Lower lobe of right lung (tissue), 2 donors: ENCODE results near the gene RAB27A. TPM values are rescaled to one million over a fixed set of nuclear protein-coding genes. Genes with fewer than 3 reads are reported as not detected.
"Not testable (repeated sequence)": the region's sequence is repeated elsewhere in the genome, so short reads cannot be mapped to it uniquely, and the experiment has no call there.

Source experiments
- ATAC-seq, 2 donors: fragments of 200-7000 bp; cut with Tn5 transposase; one replicate each; pipeline ENCODE4 v1.9.1; 2020 to 2022; ENCODE audit warnings: mild to moderate bottlenecking in 2 of 2, moderate library complexity in 2 of 2
- DNase-seq: peaks from one replicate; pipeline ENCODE4 v3.0.0-alpha.2; 2020
- H3K27ac ChIP-seq: fragments of 200-600 bp; one replicate; pipeline ENCODE4 v1.8.0; 2022
- H3K27me3 ChIP-seq: fragments of 200-600 bp; one replicate; pipeline ENCODE4 v1.8.0; 2022; ENCODE audit warnings: low read depth
- H3K36me3 ChIP-seq: fragments of 200-600 bp; one replicate; pipeline ENCODE4 v1.8.0; 2022; ENCODE audit warnings: mild to moderate bottlenecking
- H3K4me1 ChIP-seq: fragments of 200-600 bp; one replicate; pipeline ENCODE4 v1.8.0; 2022
- H3K4me3 ChIP-seq: fragments of 200-600 bp; one replicate; pipeline ENCODE4 v1.8.0; 2022; ENCODE audit warnings: mild to moderate bottlenecking
- H3K9me3 ChIP-seq: fragments of 200-600 bp; one replicate; pipeline ENCODE4 v1.8.0; 2022
- intact Hi-C: fragments of 100-400 bp; cut with DNase I; formaldehyde crosslinking; loops from one replicate; pipeline ENCODE4 v1.11.0; 2022
- total RNA-seq: library from RNA; stranded (reverse); fragmentation: NEBNext Ultra II Directional; extraction: Animal tissue kit (Norgen Biotek cat#: 25700); gene quantifications from one replicate; pipeline ENCODE4 v1.2.1, GENCODE V29; 2021
- TF ChIP-seq, protein P1 (sequence below): fragments of 200-600 bp; IDR thresholded peaks from one replicate; pipeline ENCODE4 v1.8.0; 2022; ENCODE audit warnings: antibody characterized with exemption, mild to moderate bottlenecking
- donor health status: DM: no; HTN: yes; CAD: no; lungs with severe emphysema.

RAB27A gene
- total RNA-seq, 1 donor from 2014 or later, result 63.4 TPM

DNA sequence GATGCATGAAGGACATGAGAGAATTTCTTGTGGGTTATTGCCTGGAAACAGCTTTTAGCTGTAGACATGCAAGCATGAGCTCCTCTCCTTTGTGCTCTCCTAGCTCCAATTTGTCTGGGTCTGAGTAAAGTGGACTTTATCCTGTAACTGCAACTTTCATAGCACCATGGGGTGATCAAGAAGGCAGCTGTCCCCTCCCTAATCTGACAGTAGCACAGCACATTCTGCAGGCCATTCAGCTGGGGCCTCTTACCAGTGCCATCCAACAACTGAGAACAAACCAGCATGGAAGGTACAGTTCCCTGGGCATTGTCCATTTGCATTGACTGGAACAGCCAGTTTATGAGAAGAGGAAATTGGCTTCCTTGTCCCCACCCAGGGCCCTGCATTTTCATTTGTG, 7.7 kb upstream of the RAB27A start:
- Histone ChIP-seq H3K36me3 (no peaks in the 10 kb centered on the region), H3K27ac (no peak overlapping the region), H3K4me1 (no peaks in the 10 kb centered on the region), H3K4me3 (no peak overlapping the region), H3K9me3 (no peaks in the 10 kb centered on the region), H3K27me3 (no peaks in the 10 kb centered on the region)
- intact Hi-C loops, result no loop called here
- ATAC-seq (no peak), DNase-seq (no peak)
- TF ChIP-seq, protein P1, sequence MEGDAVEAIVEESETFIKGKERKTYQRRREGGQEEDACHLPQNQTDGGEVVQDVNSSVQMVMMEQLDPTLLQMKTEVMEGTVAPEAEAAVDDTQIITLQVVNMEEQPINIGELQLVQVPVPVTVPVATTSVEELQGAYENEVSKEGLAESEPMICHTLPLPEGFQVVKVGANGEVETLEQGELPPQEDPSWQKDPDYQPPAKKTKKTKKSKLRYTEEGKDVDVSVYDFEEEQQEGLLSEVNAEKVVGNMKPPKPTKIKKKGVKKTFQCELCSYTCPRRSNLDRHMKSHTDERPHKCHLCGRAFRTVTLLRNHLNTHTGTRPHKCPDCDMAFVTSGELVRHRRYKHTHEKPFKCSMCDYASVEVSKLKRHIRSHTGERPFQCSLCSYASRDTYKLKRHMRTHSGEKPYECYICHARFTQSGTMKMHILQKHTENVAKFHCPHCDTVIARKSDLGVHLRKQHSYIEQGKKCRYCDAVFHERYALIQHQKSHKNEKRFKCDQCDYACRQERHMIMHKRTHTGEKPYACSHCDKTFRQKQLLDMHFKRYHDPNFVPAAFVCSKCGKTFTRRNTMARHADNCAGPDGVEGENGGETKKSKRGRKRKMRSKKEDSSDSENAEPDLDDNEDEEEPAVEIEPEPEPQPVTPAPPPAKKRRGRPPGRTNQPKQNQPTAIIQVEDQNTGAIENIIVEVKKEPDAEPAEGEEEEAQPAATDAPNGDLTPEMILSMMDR, result no peak

DNA sequence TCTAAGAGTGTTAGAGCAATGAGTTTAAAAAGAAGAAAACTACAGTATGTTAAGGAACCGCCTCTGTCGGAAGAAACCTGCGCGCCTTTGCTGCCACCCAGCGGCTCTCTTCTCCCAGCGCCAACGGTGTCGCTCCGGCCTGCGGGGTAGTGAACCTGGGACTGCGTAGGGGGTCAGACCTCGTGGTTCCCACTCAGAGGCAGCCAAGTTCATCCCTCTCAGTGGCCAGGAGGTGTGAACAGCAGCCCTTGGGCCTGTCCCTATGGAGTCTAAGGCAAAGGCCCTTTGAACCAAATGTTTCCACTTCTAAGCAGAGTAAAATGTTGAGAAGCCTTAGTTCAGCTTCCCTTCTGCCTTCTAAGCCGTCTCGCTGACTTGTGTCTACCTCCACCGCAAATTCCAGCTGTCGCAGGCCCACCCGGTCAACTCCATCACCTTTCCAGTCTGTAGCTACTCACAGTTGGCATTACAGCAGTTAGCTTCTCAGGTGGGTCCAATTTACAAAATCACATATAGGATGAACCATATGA, 980 bp upstream of the RAB27A start:
- peak; percentile 89 to 92 for ATAC-seq
- Histone ChIP-seq H3K27ac (peak overlapping the region; percentile 96), H3K4me3 (peak overlapping the region; percentile 80), H3K36me3 (no peaks in the 10 kb centered on the region), H3K9me3 (no peaks in the 10 kb centered on the region), H3K27me3 (no peaks in the 10 kb centered on the region), H3K4me1 (peaks cover 27% of the 10 kb centered on the region)
- intact Hi-C loops, result loop anchor here (5.0 kb wide), 1 partner anchor 73 kb away; no protein-coding TSS in a partner anchor
- DNase-seq, result peak; percentile 92
- TF ChIP-seq, protein P1, result peak; percentile 97

DNA sequence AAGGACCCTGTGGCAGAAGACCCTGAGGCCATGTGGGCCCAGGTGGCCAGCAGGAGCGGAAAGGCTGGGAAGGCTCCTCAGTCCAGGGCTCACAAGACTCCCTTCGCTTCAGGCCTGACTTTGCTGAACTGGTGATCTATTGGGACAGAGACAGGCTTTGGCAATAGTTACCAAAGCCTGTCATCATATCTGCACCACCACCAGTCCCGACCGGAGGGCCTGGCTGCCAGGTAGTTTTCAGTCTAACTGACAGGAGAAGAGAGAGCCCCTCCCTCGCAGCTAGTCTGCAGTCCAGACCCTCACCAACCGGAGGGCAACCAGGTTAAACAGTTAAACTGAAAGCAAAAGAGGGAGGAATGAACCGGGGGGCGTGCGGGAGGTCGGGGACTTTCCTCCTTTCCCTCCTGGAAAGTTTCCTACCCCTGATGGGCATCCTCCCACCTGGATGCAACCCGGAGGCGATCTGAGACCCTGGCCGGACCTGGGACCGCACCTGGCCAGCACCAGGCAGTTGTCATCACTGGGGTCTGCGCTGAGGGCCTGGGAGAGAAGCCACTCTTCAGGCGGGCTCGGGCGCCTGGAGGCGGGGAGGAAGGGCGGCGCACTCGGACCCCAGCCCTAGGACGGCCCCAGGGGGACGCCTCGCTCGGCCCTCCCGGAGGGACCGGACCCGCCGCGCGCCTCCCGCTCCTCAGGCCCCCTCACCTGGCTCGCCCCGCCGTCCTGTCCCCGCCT, 435 bp downstream of the RAB27A start:
- Histone ChIP-seq H3K36me3 (no peaks in the 10 kb centered on the region), H3K9me3 (no peaks in the 10 kb centered on the region), H3K27ac (peak overlapping the region; percentile 96), H3K4me3 (peak overlapping the region; percentile 80), H3K4me1 (peaks cover 42% of the 10 kb centered on the region), H3K27me3 (no peaks in the 10 kb centered on the region)
- DNase-seq, result peak; percentile 58
- TF ChIP-seq, protein P1, result no peak
- ATAC-seq, result peak; percentile 61 to 70
- intact Hi-C loops, result no loop called here

DNA sequence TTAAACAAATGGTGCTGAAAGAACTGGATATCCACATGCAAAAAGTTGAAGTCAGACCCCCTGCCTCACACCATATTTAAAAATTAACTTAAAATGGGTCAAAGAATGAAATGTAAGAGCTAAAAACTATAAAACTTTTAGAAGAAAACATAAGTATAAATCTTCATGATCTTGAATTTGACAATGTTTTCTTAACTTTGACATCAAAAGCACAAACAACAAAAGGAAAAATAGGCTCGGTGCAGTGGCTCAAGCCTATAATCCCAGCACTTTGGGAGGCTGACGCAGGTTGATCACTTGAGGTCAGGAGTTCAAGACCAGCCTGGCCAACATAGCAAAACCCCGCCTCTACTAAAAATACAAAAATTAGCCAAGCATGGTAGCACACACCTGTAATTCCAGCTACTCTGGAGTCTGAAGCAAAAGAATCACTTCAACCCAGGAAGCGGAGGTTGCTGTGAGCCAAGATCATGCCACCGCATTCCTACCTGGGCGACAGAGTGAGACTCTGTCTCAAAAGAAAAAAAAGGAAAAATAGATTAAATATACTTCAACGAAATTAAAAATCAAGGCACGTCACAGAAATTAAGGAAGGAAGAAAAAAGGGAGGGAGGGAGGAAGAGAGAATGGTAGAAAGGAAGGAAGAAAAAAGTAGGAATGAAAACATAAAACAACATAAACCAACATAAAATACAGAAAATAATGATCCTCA, 1.5 kb downstream of the RAB27A start:
- H3K9me3 ChIP-seq, result no peaks in the 10 kb centered on the region
- ATAC-seq (no peak), DNase-seq (no peak)
- H3K4me3 ChIP-seq, result peak overlapping the region; percentile 80
- TF ChIP-seq, protein P1, result no peak
- peaks cover 52% of the 10 kb centered on the region for H3K4me1 ChIP-seq
- H3K27ac ChIP-seq, result peak overlapping the region; percentile 96
- H3K27me3 ChIP-seq, result no peaks in the 10 kb centered on the region
- H3K36me3 ChIP-seq, result no peaks in the 10 kb centered on the region
- intact Hi-C loops, result no loop called here

DNA sequence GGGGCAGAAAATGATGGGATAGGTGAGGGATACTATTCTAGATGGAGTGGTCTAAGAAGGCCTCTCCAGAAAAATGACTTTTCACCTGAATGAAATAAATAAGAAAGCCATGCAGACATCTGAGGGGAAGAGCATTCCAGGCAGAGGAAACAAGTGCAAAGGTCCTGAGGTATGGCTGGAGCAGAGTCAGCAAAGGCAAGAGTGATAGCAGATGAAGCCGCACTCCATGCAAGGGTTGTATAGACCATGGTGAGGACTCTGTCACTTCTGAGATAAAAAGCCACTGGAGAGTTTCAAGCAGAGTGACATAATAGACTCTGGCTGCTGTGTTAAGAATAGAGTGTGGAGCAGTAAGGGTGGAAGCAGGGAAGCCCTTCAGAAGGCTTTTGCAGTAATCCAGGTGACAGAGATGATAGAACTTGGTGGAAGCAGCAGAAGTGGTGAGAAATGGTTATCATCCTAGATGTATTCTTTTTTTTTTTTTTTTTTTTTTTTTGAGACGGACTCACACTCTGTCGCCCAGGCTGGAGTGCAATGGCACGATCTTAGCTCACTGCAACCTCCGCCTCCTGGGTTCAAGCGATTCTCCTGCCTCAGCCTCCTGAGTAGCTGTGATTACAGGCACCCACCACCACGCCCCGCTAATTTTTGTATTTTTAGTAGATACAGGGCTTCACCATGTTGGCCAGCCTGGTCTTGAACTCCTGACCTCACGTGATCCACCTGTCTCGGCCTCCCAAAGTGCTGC, 3.0 kb downstream of the RAB27A start:
- DNase-seq, intact Hi-C loops, H3K9me3 ChIP-seq, H3K4me3 ChIP-seq, H3K27ac ChIP-seq, H3K27me3 ChIP-seq, ATAC-seq, H3K36me3 ChIP-seq: not testable (repeated sequence)
- peaks cover 67% of the 10 kb centered on the region for H3K4me1 ChIP-seq
